ENCODE data around the gene C2orf74. TPM values are rescaled to one million over a fixed set of nuclear protein-coding genes. Genes with fewer than 3 reads are reported as not detected.

Gene C2orf74
- 10 to 100 TPM in 6 of 7 donors, 1 to 10 TPM in 1; 9.4 to 34.9 (median 19.4) TPM for total RNA-seq
- polyA plus RNA-seq: 10 to 100 TPM; 20.5 to 36.7 (median 33.7) TPM
- long read RNA-seq, donor 1, partial matches to known transcripts: 0 of 4 reads
- long read RNA-seq, donor 1, other reads (novel, unspliced or antisense): 0 of 4 reads
- long read RNA-seq, donor 2, partial matches to known transcripts: 0 of 2 reads
- long read RNA-seq, donor 2, other reads (novel, unspliced or antisense): 0 of 2 reads

- Histone ChIP-seq H3K9me3 (peaks cover 0 to 16% (median 3%) of the 10 kb centered on the region in 8 donors), H3K36me3 (peaks cover 7 to 91% (median 41%) of the 10 kb centered on the region in 6 donors), H3K27me3 (replicated peaks in 1 of 7) (no peaks in the 10 kb centered on the region), H3K4me1 (peaks cover 0 to 12% (median 0%) of the 10 kb centered on the region in 6 donors), H3K27ac (no peak within 1 kb of the TSS), H3K4me3 (no peak within 1 kb of the TSS)
- 90 to 95% (median 93%) methylated on average over 5 of the region's 5 CpGs for WGBS, 5 donors
- TF ChIP-seq POLR2AphosphoS5 (IDR thresholded peaks at IDR 0.05): no peak
- no peak for TF ChIP-seq POLR2A (IDR thresholded peaks at IDR 0.05)
- no peak for TF ChIP-seq CTCF (IDR thresholded peaks at IDR 0.05 in 8 of 11, conservative IDR thresholded peaks at IDR 0.05 in 3 of 11)
- DNase-seq: no peak
- intact Hi-C loops (cut with DNase I; ENCODE audit: low total_unique reads): no loop called here
These were observed at the start of gene C2orf74 for GRCh38 chr2:61161888-61162287. Gene C2orf74, plus strand, starts transcription at chr2:61162188. Its CDS starts 327 bp downstream, at chr2:61162515.

GRCh38 chr2:61114147-61114546, 47.8 kb upstream of the C2orf74 start:
- Histone ChIP-seq H3K4me1 (no peaks in the 10 kb centered on the region), H3K27me3 (replicated peaks in 1 of 7) (no peaks in the 10 kb centered on the region), H3K9me3 (no peaks in the 10 kb centered on the region), H3K4me3 (no peak overlapping the region), H3K27ac (no peak overlapping the region), H3K36me3 (peaks cover 0 to 70% (median 0%) of the 10 kb centered on the region in 6 donors)
- 89 to 92% (median 90%) methylated on average over 6 of the region's 6 CpGs for WGBS, 5 donors
- intact Hi-C loops (cut with DNase I; ENCODE audit: low total_unique reads): no loop called here
- DNase-seq: no peak
- TF ChIP-seq CTCF (IDR thresholded peaks at IDR 0.05 in 8 of 11, conservative IDR thresholded peaks at IDR 0.05 in 3 of 11): no peak
- TF ChIP-seq POLR2A (IDR thresholded peaks at IDR 0.05): no peak
- no peak for TF ChIP-seq POLR2AphosphoS5 (IDR thresholded peaks at IDR 0.05)

GRCh38 chr2:61116302-61116701, 45.7 kb upstream of the C2orf74 start:
- Histone ChIP-seq H3K27ac (no peak overlapping the region), H3K4me3 (no peak overlapping the region), H3K27me3 (replicated peaks in 1 of 7) (no peaks in the 10 kb centered on the region), H3K4me1 (no peaks in the 10 kb centered on the region), H3K36me3 (peaks cover 0 to 73% (median 0%) of the 10 kb centered on the region in 6 donors), H3K9me3 (no peaks in the 10 kb centered on the region)
- intact Hi-C loops (cut with DNase I; ENCODE audit: low total_unique reads): no loop called here
- 96 to 100% (median 98%) methylated on average over 2 of the region's 2 CpGs for WGBS, 5 donors
- DNase-seq: no peak
- TF ChIP-seq POLR2A (IDR thresholded peaks at IDR 0.05) (no peak), CTCF (IDR thresholded peaks at IDR 0.05 in 8 of 11, conservative IDR thresholded peaks at IDR 0.05 in 3 of 11) (no peak), POLR2AphosphoS5 (IDR thresholded peaks at IDR 0.05) (no peak)

- intact Hi-C loops (cut with DNase I; ENCODE audit: low total_unique reads): no loop called here
- Histone ChIP-seq H3K4me3 (no peak overlapping the region), H3K9me3 (no peaks in the 10 kb centered on the region), H3K36me3 (peaks cover 0 to 69% (median 0%) of the 10 kb centered on the region in 6 donors), H3K4me1 (no peaks in the 10 kb centered on the region), H3K27ac (no peak overlapping the region), H3K27me3 (replicated peaks in 1 of 7) (no peaks in the 10 kb centered on the region)
- DNase-seq: no peak
- TF ChIP-seq POLR2AphosphoS5 (IDR thresholded peaks at IDR 0.05) (no peak), POLR2A (IDR thresholded peaks at IDR 0.05) (no peak), CTCF (IDR thresholded peaks at IDR 0.05 in 8 of 11, conservative IDR thresholded peaks at IDR 0.05 in 3 of 11) (no peak)
- 90 to 100% (median 96%) methylated on average over 1 of the region's 1 CpG for WGBS, 5 donors
These were observed 44.5 kb upstream of the C2orf74 start for GRCh38 chr2:61117534-61117933.
